A549 (cell line): ENCODE measurements around the gene CELSR1. TPM values are rescaled to one million over a fixed set of nuclear protein-coding genes. Genes with fewer than 3 reads are reported as not detected.

Source experiments
- ATAC-seq, 2 experiments: fragments of 200-7000 bp in 1 of 2; fragments of >200 bp in 1 of 2; cut with Nextera tagmentation in 1 of 2; cut with Tn5 transposase in 1 of 2; 3 replicates each; pipeline versions ENCODE4 v1.8.0 to v1.9.1; 2018 to 2020; ENCODE audit warnings: mild to moderate bottlenecking in 1 of 2, moderate library complexity in 1 of 2
- CTCF ChIA-PET: fragments of 300-600 bp; sonication (Branson Sonifier 250); formaldehyde crosslinking; extraction: SDS; loops from one replicate; lab custom pipeline; 2021; ENCODE audit warnings: antibody characterized with exemption, inconsistent platforms; lab: Yijun Ruan, JAX
- POLR2A ChIA-PET: fragments of 350-600 bp; formaldehyde crosslinking; extraction: SDS; loops from one replicate; lab custom pipeline; 2021; ENCODE audit warnings: antibody characterized with exemption, inconsistent platforms; lab: Yijun Ruan, JAX
- DNase-seq, 2 experiments: peaks; one replicate each; pipeline versions ENCODE4 v3.0.0 to v3.0.0-alpha.2; 2011 to 2016; ENCODE audit warnings: low read depth in 1 of 2, low spot score in 1 of 2
- FAIRE-seq: peaks from 2 replicates; lab custom pipeline; 2011; peaks lifted over from hg19 to GRCh38; lab: Jason Lieb, UNC
- H3K27ac ChIP-seq, 2 experiments: fragments of >200 bp; sonication (Bioruptor Twin); formaldehyde crosslinking; 3 replicates each; pipeline ENCODE4 v1.5.1; 2016 to 2017
- H3K4me1 ChIP-seq: fragments of >200 bp; sonication (Bioruptor Twin); formaldehyde crosslinking; 3 replicates; pipeline ENCODE4 v1.6.1; 2016
- H3K4me2 ChIP-seq: fragments of >200 bp; sonication (Bioruptor Twin); formaldehyde crosslinking; 3 replicates; pipeline ENCODE4 v1.6.1; 2016
- H3K4me3 ChIP-seq: fragments of >200 bp; sonication (Bioruptor Twin); formaldehyde crosslinking; 3 replicates; pipeline ENCODE4 v1.5.1; 2016
- H3K9me3 ChIP-seq: fragments of >200 bp; sonication (Bioruptor Twin); formaldehyde crosslinking; 3 replicates; pipeline ENCODE4 v1.6.1; 2016
- BHLHE40 ChIP-seq: IDR thresholded peaks from 2 replicates; pipeline ENCODE4 v1.6.1; 2012; ENCODE audit warnings: low read depth, low read length, inconsistent platforms
- CBX2 ChIP-seq: fragments of 200-600 bp; sonication (generic); IDR thresholded peaks from 2 replicates; pipeline ENCODE4 v1.6.1; 2016; ENCODE audit warnings: low read depth, mild to moderate bottlenecking, borderline replicate concordance
- CBX8 ChIP-seq: fragments of 200-600 bp; sonication (generic); IDR thresholded peaks from 2 replicates; pipeline ENCODE4 v1.6.1; 2016
- EHF ChIP-seq: fragments of 250-450 bp; sonication (Bioruptor Pico); IDR thresholded peaks from 2 replicates; pipeline ENCODE4 v1.5.0; 2020; ENCODE audit warnings: mild to moderate bottlenecking
- EHMT2 ChIP-seq: fragments of 200-600 bp; sonication (generic); IDR thresholded peaks from 2 replicates; pipeline ENCODE4 v1.6.1; 2016; ENCODE audit warnings: antibody characterized with exemption, low read depth, mild to moderate bottlenecking, moderate library complexity
- FOXS1 ChIP-seq: fragments of 250-450 bp; sonication (Bioruptor Pico); IDR thresholded peaks from 2 replicates; pipeline ENCODE4 v1.5.0; 2020; ENCODE audit warnings: mild to moderate bottlenecking, moderate library complexity
- HDAC2 ChIP-seq: fragments of 200-600 bp; sonication (generic); IDR thresholded peaks from 2 replicates; pipeline ENCODE4 v1.6.1; 2016
- HEYL ChIP-seq: fragments of 250-450 bp; sonication (Bioruptor Pico); IDR thresholded peaks from 2 replicates; pipeline ENCODE4 v1.8.0; 2021; ENCODE audit warnings: mild to moderate bottlenecking, moderate library complexity
- JUN ChIP-seq, 2 experiments: fragments of >200 bp; sonication (Bioruptor Twin); formaldehyde crosslinking; IDR thresholded peaks; 2 replicates in 1 of 2; 3 replicates in 1 of 2; pipeline ENCODE4 v1.6.1; 2016 to 2017
- MYC ChIP-seq: IDR thresholded peaks from 2 replicates; pipeline ENCODE4 v1.6.1; 2012; ENCODE audit warnings: mild to moderate bottlenecking, inconsistent platforms, low read length, improper control_type of control experiment, borderline replicate concordance
- PHF8 ChIP-seq: fragments of 200-600 bp; sonication (generic); IDR thresholded peaks from 2 replicates; pipeline ENCODE4 v1.6.1; 2016; ENCODE audit warnings: low read depth, mild to moderate bottlenecking, antibody characterized with exemption, moderate library complexity, borderline replicate concordance
- POLR2A ChIP-seq: IDR thresholded peaks from 2 replicates; pipeline ENCODE4 v1.6.1; 2012; ENCODE audit warnings: mild to moderate bottlenecking, low read length
- RAD21 ChIP-seq, 2 experiments: fragments of >200 bp in 1 of 2; sonication (Bioruptor Twin) in 1 of 2; formaldehyde crosslinking in 1 of 2; IDR thresholded peaks in 1 of 2; conservative IDR thresholded peaks in 1 of 2; 2 replicates in 1 of 2; 3 replicates in 1 of 2; pipeline ENCODE4 v1.6.1; 2012 to 2018; ENCODE audit warnings: inconsistent platforms in 1 of 2
- SREBF2 ChIP-seq: fragments of 450-650 bp; IDR thresholded peaks from 2 replicates; pipeline ENCODE4 v1.6.1; 2014; ENCODE audit warnings: mild to moderate bottlenecking, moderate library complexity
- ZC3H11A ChIP-seq: fragments of 450-650 bp; IDR thresholded peaks from 2 replicates; pipeline ENCODE4 v1.6.1; 2014; ENCODE audit warnings: antibody characterized with exemption, mild to moderate bottlenecking
- ZNF302 ChIP-seq: fragments of 250-450 bp; sonication (Bioruptor Pico); IDR thresholded peaks from 2 replicates; pipeline ENCODE4 v1.9.0; 2021; ENCODE audit warnings: inconsistent platforms, mild to moderate bottlenecking, moderate library complexity
- WGBS: methylation state at CpG from one replicate; pipeline ENCODE4 v1.1.6; 2017; ENCODE audit errors: missing lambda C conversion rate; 5-methylcytosine and 5-hydroxymethylcytosine counted together
- polyA plus RNA-seq, 4 experiments: library from polyadenylated mRNA; depleted of rRNA in 3 of 4; stranded (reverse); fragments of >200 nt; fragmentation: RNase III in 1 of 4; extraction: RNeasy Plus Mini Kit Qiagen cat#74134 plus additional on column Dnase treatment in 1 of 4; gene quantifications; 2 replicates in 3 of 4; 3 replicates in 1 of 4; pipeline ENCODE4 v1.2.3, GENCODE V29; 2011 to 2017
- TF ChIP-seq, protein P1 (sequence below): fragments of 250-450 bp; sonication (Bioruptor Pico); IDR thresholded peaks from 2 replicates; pipeline ENCODE4 v1.5.0; 2021; ENCODE audit warnings: mild to moderate bottlenecking, moderate library complexity, borderline replicate concordance

The CELSR1 gene
- polyA plus RNA-seq, 2 of the 4 experiments (the other 2 are of a cell fraction): 15.3 to 31.8 TPM

DNA sequence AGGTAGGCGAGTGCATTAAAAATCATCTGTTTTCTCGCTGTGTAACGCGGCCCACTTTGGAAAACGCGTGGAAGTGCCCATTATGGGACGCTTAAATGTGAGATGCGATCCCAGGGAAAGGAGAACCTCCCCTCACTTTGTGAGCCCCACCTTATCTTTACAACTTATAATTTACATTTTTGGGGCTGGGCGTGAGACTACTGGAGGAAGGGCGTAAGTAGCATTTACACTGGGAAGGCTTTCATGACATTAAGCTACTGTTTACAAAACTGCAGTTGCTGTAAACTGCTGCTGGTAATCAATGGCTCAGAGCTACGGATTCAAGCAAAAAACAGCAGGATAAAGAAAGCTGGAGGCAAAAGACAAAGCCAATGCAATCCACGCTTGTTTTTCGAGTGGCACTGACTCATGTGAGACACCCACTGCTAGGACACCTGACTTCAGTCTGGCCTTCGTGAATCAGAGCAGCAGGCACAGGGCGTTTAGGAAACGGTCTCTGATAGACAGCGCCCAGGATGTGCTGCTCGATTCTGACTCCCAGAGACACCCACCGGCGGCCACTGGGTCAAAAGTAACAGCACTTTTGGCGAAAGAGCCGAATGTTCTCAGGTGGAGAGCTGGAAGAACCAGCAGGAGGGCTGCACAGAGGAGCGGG lies 123.6 kb downstream of the CELSR1 start:
- H3K4me3 ChIP-seq: no peak overlapping the region
- TF ChIP-seq FOXS1 (CRISPR knock-in tag): no peak
- TF ChIP-seq CBX2: no peak
- no peak for TF ChIP-seq JUN (IDR thresholded peaks at IDR 0.05)
- TF ChIP-seq, all 56 proteins: peak for 0
- Histone ChIP-seq H3K9me3 (no peaks in the 10 kb centered on the region), H3K4me1 (no peaks in the 10 kb centered on the region), H3K4me2 (no peak overlapping the region), H3K27ac (no peak overlapping the region)
- no peak for DNase-seq
- CTCF ChIA-PET: no interaction called here
- POLR2A ChIA-PET: no interaction called here
- ATAC-seq: no peak
- FAIRE-seq: no peak
- WGBS: 91% methylated on average over 19 of the region's 23 CpGs

DNA sequence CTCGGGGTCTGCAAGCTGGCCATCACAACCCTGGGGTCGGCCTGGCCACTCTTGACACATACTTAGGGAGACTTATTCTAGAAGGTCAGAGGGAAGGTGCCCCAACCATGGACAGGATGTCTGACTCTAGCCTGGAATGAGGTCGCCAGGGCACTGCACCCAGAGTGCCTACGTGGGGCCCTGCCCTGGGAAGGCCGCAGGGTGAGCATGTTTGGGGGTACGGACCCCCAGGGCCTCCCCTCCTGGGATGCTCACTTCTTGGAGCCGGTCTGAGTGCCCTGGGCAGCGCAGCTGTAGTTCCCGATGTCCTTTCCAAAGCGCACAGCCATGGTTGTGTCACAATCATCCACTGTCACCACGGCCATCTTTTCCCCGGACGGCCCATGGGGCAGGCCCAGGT lies 126.1 kb downstream of the CELSR1 start:
- ATAC-seq: no peak
- POLR2A ChIA-PET: no interaction called here
- no peaks in the 10 kb centered on the region for H3K9me3 ChIP-seq
- no peak for TF ChIP-seq HEYL (CRISPR knock-in tag)
- TF ChIP-seq, all 56 proteins: peak for 0
- 94% methylated on average over 9 of the region's 13 CpGs for WGBS
- no peak for FAIRE-seq
- no peak for DNase-seq
- H3K27ac ChIP-seq: no peak overlapping the region
- H3K4me2 ChIP-seq: no peak overlapping the region
- CTCF ChIA-PET: interaction anchor here (0.9 to 1.7 kb wide), 5 partner anchors 13 to 122 kb away, joined by 3 to 5 read pairs (median 3); no protein-coding TSS in a partner anchor
- no peak overlapping the region for H3K4me3 ChIP-seq
- H3K4me1 ChIP-seq: no peaks in the 10 kb centered on the region

DNA sequence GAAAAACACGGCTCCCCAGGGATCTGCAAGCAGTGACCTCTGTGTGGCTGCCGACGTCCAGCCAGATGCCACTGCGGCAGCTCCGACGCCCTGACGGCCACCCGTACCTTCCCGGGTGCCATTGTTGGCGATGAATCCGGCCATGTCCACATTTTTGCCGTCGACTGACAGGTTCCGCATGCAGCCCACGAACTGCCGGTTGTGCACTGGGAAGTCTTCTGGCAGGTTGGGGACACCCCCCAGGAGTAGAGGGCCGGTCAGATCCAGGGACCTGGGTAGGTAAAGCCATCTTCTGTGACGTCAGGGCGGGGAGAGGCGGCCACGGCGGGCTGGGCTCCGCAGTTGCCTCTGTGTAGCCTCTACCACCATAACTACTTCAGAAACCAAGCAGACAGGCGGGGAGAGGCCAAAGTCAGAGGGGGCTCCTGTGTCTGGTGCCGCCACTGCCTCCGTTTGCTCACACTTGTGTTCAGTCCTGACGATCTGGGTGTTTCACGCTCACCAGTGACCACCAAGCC lies 127.1 kb downstream of the CELSR1 start:
- H3K9me3 ChIP-seq: no peaks in the 10 kb centered on the region
- H3K27ac ChIP-seq: no peak overlapping the region
- FAIRE-seq: no peak
- no peak for DNase-seq
- no peak for ATAC-seq
- H3K4me3 ChIP-seq: no peak overlapping the region
- 91% methylated on average over 10 of the region's 28 CpGs for WGBS
- ChIA-PET POLR2A (no interaction called here), CTCF (no interaction called here)
- TF ChIP-seq EHMT2 (no peak), JUN (IDR thresholded peaks at IDR 0.05) (no peak), ZNF302 (CRISPR knock-in tag) (no peak), POLR2A (no peak), RAD21 (conservative IDR thresholded peaks at IDR 0.05 in 1 of 2, IDR thresholded peaks at IDR 0.05 in 1 of 2) (no peak), PHF8 (no peak), ZC3H11A (no peak), MYC (no peak), HEYL (CRISPR knock-in tag) (no peak), BHLHE40 (no peak)
- TF ChIP-seq, protein P1, sequence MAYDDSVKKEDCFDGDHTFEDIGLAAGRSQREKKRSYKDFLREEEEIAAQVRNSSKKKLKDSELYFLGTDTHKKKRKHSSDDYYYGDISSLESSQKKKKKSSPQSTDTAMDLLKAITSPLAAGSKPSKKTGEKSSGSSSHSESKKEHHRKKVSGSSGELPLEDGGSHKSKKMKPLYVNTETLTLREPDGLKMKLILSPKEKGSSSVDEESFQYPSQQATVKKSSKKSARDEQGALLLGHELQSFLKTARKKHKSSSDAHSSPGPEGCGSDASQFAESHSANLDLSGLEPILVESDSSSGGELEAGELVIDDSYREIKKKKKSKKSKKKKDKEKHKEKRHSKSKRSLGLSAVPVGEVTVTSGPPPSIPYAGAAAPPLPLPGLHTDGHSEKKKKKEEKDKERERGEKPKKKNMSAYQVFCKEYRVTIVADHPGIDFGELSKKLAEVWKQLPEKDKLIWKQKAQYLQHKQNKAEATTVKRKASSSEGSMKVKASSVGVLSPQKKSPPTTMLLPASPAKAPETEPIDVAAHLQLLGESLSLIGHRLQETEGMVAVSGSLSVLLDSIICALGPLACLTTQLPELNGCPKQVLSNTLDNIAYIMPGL (CRISPR knock-in tag): no peak
- no peaks in the 10 kb centered on the region for H3K4me1 ChIP-seq
- H3K4me2 ChIP-seq: no peak overlapping the region

DNA sequence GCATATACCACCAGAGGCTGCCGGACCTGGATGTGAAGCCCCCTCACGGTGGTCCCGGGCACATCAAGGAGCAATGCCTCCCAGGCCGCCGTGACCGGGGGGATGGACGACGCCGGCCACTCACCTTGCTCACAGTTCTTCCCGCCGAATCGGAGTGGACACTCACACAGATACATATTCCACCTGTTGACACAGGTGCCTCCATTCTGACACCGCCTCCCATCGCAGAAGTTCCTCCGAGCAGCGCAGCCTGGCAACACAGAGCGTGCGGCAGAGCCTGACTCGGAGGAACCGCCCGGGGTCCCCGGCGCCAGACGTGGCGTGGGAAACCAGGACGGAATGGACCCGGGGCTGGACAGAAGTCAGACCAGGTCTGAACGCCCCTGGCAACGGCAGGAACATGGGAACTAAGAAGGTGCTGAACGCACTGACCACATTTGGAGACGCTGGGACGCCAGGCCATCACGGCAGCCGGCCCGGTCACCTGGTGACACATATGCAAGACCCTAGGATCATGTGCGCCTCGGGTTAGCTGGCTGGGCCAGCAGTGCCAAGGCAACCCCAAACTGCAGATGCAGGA lies 127.7 kb downstream of the CELSR1 start:
- ChIA-PET CTCF (no interaction called here), POLR2A (no interaction called here)
- ATAC-seq (no peak), DNase-seq (no peak), FAIRE-seq (no peak)
- H3K9me3 ChIP-seq: no peaks in the 10 kb centered on the region
- no peak overlapping the region for H3K4me2 ChIP-seq
- 98% methylated on average over 31 of the region's 37 CpGs for WGBS
- H3K4me3 ChIP-seq: no peak overlapping the region
- TF ChIP-seq CBX8 (no peak), SREBF2 (no peak), HDAC2 (no peak), EHF (no peak)
- no peaks in the 10 kb centered on the region for H3K4me1 ChIP-seq
- no peak overlapping the region for H3K27ac ChIP-seq
